HEK293 (cell line): ENCODE data around the gene NAALAD2.
"Not testable (repeated sequence)": the region's sequence is repeated elsewhere in the genome, so short reads cannot be mapped to it uniquely, and the experiment has no call there.

ENCODE experiments used
- ZIC2 ChIP-seq: fragments of 450-650 bp; formaldehyde crosslinking; IDR thresholded peaks from 2 replicates; pipeline ENCODE4 v1.5.1; 2016; ENCODE audit warnings: missing biosample characterization, missing genetic modification characterization
- ZNF664 ChIP-seq: fragments of 450-650 bp; formaldehyde crosslinking; IDR thresholded peaks from 2 replicates; pipeline ENCODE4 v1.5.1; 2016; ENCODE audit warnings: missing biosample characterization, missing genetic modification characterization

DNA sequence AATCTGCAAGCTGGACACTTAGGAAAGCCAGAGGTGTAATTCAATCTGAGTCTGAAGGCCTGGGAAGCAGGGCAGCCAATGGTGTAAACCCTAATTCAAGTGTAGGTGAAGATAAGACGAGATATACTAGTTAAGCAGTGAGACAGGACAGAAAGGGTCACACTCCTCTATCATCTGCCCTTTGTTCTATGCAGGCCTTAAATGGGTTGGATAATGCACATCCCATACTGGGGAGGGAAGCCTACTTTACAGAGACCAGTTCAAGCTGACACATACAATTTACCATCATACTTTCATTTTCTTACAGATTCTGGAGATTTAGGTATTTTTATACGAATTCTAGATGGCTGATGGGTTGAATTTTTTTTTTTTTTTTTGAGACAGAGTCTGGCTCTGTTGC is 45.7 kb upstream of the NAALAD2 start:
- not testable (repeated sequence) for TF ChIP-seq ZIC2, ZNF664 (tag by site-specific recombination)
